Esophagus squamous epithelium (tissue), 5 donors: ENCODE measurements around the gene TMEM176B. TPM values are rescaled to one million over a fixed set of nuclear protein-coding genes. Genes with fewer than 3 reads are reported as not detected.

Experiments used
- DNase-seq: peaks from one replicate; lab custom pipeline; 2025; lab: John Stamatoyannopoulos, UW
- H3K27ac ChIP-seq, 4 donors: fragments of 200-600 bp; sonication (generic); one replicate each; pipeline ENCODE4 v1.5.1; 2016 to 2019; ENCODE audit warnings: mild to moderate bottlenecking in 1 of 4
- H3K27me3 ChIP-seq, 4 donors: fragments of 200-600 bp; sonication (generic); 1 replicate in 3 of 4; 2 replicates in 1 of 4; pipeline versions ENCODE4 v1.5.1 to v1.6.0; 2017 to 2021; ENCODE audit warnings: antibody characterized with exemption in 1 of 4
- H3K36me3 ChIP-seq, 3 donors: fragments of 200-600 bp; sonication (generic); one replicate each; pipeline ENCODE4 v1.5.1; 2016 to 2019
- H3K4me1 ChIP-seq, 3 donors: fragments of 200-600 bp; sonication (generic); one replicate each; pipeline ENCODE4 v1.5.1; 2017 to 2019
- H3K4me3 ChIP-seq, 4 donors: fragments of 200-600 bp; sonication (generic); 1 replicate in 3 of 4; 2 replicates in 1 of 4; pipeline ENCODE4 v1.5.1; 2016 to 2019; ENCODE audit warnings: mild to moderate bottlenecking in 2 of 4, moderate library complexity in 1 of 4
- H3K9me3 ChIP-seq, 3 donors: fragments of 200-600 bp; sonication (generic); one replicate each; pipeline ENCODE4 v1.5.1; 2016 to 2019
- POLR2A ChIP-seq, 4 donors: fragments of 450-650 bp; IDR thresholded peaks; one replicate each; pipeline ENCODE4 v1.6.1; 2017; ENCODE audit warnings: antibody characterized with exemption in 4 of 4, mild to moderate bottlenecking in 4 of 4, moderate library complexity in 3 of 4
- WGBS, 2 donors: methylation state at CpG; one replicate each; pipeline ENCODE4 v1.1.5; 2018; 5-methylcytosine and 5-hydroxymethylcytosine counted together
- intact Hi-C: fragments of 100-400 bp; cut with DNase I; formaldehyde crosslinking; loops from one replicate; pipeline ENCODE4 v1.15.0; 2022
- total RNA-seq, 4 donors: library from RNA; depleted of rRNA; stranded (reverse); fragments of >200 nt; gene quantifications; one replicate each; pipeline ENCODE4 v1.1.0, GENCODE V29; 2016
- TF ChIP-seq, protein P1 (sequence below), 6 experiments: fragments of 450-650 bp in 4 of 6; fragments of 200-600 bp in 2 of 6; sonication (generic) in 2 of 6; IDR thresholded peaks; one replicate each; pipeline ENCODE4 v1.5.1; 2016 to 2019; ENCODE audit warnings: antibody characterized with exemption in 6 of 6, mild to moderate bottlenecking in 4 of 6, moderate library complexity in 4 of 6
- donor health status: DM: yes; HTN: yes; CAD: no.

TMEM176B gene
- total RNA-seq, 4 donors from 2014 or later: 3.3 to 54.9 (median 12.4) TPM

DNA sequence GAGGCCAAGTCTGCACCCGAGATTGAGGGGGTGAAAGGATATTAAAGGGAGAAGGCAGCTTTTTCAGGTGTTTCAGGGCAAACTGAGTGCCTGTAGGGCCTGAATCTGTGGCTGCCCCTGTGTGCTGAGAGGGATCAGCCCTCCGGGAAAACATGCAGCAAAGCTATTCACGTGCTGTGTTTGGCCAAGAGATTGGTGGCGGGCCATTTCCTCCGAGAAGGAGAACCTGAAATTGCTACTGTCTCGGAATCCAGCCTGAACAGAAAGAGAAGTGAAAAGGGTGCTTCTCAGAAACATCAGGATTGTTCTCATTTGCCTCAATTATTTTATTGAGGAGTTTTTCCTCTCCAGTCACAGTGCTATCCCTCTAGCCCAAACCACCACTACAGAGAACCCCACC is 46.9 kb downstream of the TMEM176B start:
- WGBS, 2 donors: 44 to 59% methylated on average over 5 to 6 of the region's 6 CpGs
- H3K9me3 ChIP-seq: no peaks in the 10 kb centered on the region
- intact Hi-C loops: no loop called here
- H3K4me3 ChIP-seq: no peak overlapping the region
- TF ChIP-seq POLR2A (IDR thresholded peaks at IDR 0.05): no peak
- TF ChIP-seq, protein P1, sequence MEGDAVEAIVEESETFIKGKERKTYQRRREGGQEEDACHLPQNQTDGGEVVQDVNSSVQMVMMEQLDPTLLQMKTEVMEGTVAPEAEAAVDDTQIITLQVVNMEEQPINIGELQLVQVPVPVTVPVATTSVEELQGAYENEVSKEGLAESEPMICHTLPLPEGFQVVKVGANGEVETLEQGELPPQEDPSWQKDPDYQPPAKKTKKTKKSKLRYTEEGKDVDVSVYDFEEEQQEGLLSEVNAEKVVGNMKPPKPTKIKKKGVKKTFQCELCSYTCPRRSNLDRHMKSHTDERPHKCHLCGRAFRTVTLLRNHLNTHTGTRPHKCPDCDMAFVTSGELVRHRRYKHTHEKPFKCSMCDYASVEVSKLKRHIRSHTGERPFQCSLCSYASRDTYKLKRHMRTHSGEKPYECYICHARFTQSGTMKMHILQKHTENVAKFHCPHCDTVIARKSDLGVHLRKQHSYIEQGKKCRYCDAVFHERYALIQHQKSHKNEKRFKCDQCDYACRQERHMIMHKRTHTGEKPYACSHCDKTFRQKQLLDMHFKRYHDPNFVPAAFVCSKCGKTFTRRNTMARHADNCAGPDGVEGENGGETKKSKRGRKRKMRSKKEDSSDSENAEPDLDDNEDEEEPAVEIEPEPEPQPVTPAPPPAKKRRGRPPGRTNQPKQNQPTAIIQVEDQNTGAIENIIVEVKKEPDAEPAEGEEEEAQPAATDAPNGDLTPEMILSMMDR (IDR thresholded peaks at IDR 0.05): no peak
- no peaks in the 10 kb centered on the region for H3K36me3 ChIP-seq
- H3K27me3 ChIP-seq: no peaks in the 10 kb centered on the region
- peaks cover 0 to 18% (median 0%) of the 10 kb centered on the region in 3 donors for H3K4me1 ChIP-seq
- no peak overlapping the region for H3K27ac ChIP-seq
- DNase-seq: no peak

DNA sequence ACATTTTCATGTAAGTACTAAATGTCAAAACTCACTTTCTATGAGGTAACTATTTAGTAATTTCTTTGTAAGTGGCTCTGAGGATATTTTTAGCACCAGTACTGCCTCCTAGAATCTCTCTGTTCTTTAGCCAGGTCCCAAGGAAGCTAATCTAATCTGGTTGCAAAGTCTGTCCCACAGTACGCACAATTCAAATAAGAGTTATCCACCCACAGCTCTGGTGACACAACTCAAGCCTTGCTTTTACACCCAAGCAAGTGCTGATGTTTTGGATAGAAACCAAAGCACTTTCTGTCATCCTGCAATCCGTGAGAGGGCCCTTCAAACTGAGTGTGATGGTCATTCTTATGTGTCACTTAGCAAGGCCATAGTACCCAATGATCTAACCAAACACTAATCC is 48.5 kb downstream of the TMEM176B start:
- TF ChIP-seq POLR2A (IDR thresholded peaks at IDR 0.05): no peak
- TF ChIP-seq, protein P1 (IDR thresholded peaks at IDR 0.05): no peak
- no peak for DNase-seq
- H3K27me3 ChIP-seq: no peaks in the 10 kb centered on the region
- H3K4me3 ChIP-seq: no peak overlapping the region
- H3K27ac ChIP-seq: no peak overlapping the region
- intact Hi-C loops: no loop called here
- H3K4me1 ChIP-seq: peaks cover 0 to 18% (median 0%) of the 10 kb centered on the region in 3 donors
- no peaks in the 10 kb centered on the region for H3K36me3 ChIP-seq
- 50 to 55% methylated on average over 2 of the region's 2 CpGs for WGBS, 2 donors
- H3K9me3 ChIP-seq: no peaks in the 10 kb centered on the region

DNA sequence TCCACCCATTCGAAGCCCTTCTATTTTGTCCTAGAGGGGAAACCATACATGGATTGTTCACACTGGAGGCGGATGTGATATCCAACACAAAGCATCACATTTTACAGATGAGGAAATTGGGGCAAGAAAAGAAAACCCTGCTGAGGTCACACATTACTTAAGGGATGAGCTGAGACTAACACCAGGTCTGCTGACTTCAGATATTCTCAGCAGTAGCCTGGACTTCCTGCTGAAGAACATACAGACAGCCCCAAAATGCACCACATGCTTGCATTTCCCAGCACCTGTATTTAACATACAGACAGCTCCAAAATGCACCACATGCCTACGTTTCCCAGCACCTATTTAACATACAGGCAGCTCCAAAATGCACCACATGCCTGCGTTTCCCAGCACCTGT is 51.8 kb downstream of the TMEM176B start:
- H3K27me3 ChIP-seq: no peaks in the 10 kb centered on the region
- no peak overlapping the region for H3K4me3 ChIP-seq
- H3K36me3 ChIP-seq: no peaks in the 10 kb centered on the region
- 36 to 42% methylated on average over 3 of the region's 4 CpGs for WGBS, 2 donors
- no peaks in the 10 kb centered on the region for H3K9me3 ChIP-seq
- no peak for DNase-seq
- H3K4me1 ChIP-seq: peaks cover 0 to 10% (median 3%) of the 10 kb centered on the region in 3 donors
- no peak overlapping the region for H3K27ac ChIP-seq
- TF ChIP-seq, protein P1 (IDR thresholded peaks at IDR 0.05): no peak
- no peak for TF ChIP-seq POLR2A (IDR thresholded peaks at IDR 0.05)
- intact Hi-C loops: no loop called here

DNA sequence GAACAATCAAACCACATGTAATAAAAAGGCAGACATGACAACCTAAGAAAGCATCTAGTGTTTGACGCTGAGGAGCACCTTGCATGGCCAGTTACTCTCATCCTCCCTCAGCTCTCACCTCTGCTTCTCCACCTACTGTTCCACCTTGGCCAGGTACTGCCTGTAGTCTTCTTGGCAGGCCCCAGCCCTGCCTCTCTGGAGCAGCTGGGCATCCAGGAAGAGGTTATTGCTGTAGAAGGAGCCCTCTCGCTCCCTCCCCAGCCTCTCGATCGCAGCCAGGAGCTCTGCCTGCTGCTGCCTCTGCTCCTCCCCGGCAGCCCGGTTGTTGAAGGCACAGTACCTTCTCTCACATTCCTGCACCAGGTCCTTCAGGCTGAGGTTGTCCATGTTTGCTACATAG is 53.2 kb downstream of the TMEM176B start:
- 91 to 96% methylated on average over 4 to 5 of the region's 6 CpGs for WGBS, 2 donors
- Histone ChIP-seq H3K36me3 (peaks cover 0 to 10% (median 0%) of the 10 kb centered on the region in 3 donors), H3K27ac (no peak overlapping the region), H3K27me3 (no peaks in the 10 kb centered on the region), H3K4me3 (no peak overlapping the region), H3K4me1 (peaks cover 0 to 24% (median 7%) of the 10 kb centered on the region in 3 donors), H3K9me3 (no peaks in the 10 kb centered on the region)
- no peak for DNase-seq
- intact Hi-C loops: no loop called here
- TF ChIP-seq, protein P1 (IDR thresholded peaks at IDR 0.05): no peak
- TF ChIP-seq POLR2A (IDR thresholded peaks at IDR 0.05): no peak

DNA sequence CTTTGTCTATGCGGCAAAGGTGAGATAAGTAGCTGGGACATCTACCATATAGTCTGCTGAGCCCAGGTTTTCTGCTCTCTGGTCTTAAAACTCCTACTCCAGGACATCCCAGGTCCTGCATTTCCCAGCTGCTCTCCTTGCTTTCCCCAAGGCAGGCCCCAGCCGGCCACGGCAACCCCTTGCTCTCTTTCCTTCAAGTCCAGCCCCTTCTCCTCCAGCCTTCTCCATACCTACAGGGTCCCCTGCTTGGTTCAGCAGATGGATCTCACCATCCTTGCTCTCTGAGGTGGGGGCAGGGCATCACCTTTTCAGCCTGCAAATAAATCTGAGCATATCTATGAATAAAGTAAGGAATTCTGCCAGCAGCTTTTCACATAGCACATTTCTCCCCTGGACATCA is 54.3 kb downstream of the TMEM176B start:
- intact Hi-C loops: no loop called here
- DNase-seq: no peak
- no peak overlapping the region for H3K27ac ChIP-seq
- WGBS, 2 donors: 47 to 59% methylated on average over 3 of the region's 3 CpGs
- no peak overlapping the region for H3K4me3 ChIP-seq
- no peaks in the 10 kb centered on the region for H3K9me3 ChIP-seq
- H3K4me1 ChIP-seq: peaks cover 0 to 34% (median 7%) of the 10 kb centered on the region in 3 donors
- TF ChIP-seq, protein P1 (IDR thresholded peaks at IDR 0.05): no peak
- TF ChIP-seq POLR2A (IDR thresholded peaks at IDR 0.05): no peak
- no peaks in the 10 kb centered on the region for H3K27me3 ChIP-seq
- peaks cover 0 to 18% (median 0%) of the 10 kb centered on the region in 3 donors for H3K36me3 ChIP-seq
